Neural progenitor cell (in vitro differentiated cells): ENCODE results near the gene CUL1.

Experiments
- EZH2phosphoT487 ChIP-seq: fragments of 200-600 bp; sonication (generic); IDR thresholded peaks from 2 replicates; pipeline ENCODE4 v1.6.1; 2017; ENCODE audit warnings: antibody characterized with exemption
- TF ChIP-seq, protein P1 (sequence below): fragments of 200-600 bp; sonication (generic); IDR thresholded peaks from 2 replicates; pipeline ENCODE4 v1.5.1; 2017; ENCODE audit warnings: antibody characterized with exemption, mild to moderate bottlenecking

DNA sequence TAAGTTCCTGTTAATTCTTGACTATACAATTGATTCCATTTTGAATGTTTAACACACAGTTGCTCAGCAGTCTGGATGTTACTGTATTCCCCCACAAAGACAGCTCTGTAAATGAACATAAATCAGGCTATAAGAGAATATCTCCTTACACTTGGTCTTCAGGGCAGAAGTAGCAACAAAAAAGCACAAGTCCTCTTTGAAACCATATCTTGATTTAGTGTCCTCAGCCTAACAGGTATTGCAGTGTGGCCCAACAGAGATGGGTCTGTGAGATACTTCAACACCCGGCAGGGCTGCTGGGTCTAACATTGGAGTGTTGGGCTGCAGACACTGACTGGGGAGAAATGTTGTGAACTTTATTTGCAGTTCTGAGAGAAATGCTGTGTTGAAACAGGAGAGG, 75.8 kb downstream of the CUL1 start:
- no peak for TF ChIP-seq EZH2phosphoT487
- TF ChIP-seq, protein P1, sequence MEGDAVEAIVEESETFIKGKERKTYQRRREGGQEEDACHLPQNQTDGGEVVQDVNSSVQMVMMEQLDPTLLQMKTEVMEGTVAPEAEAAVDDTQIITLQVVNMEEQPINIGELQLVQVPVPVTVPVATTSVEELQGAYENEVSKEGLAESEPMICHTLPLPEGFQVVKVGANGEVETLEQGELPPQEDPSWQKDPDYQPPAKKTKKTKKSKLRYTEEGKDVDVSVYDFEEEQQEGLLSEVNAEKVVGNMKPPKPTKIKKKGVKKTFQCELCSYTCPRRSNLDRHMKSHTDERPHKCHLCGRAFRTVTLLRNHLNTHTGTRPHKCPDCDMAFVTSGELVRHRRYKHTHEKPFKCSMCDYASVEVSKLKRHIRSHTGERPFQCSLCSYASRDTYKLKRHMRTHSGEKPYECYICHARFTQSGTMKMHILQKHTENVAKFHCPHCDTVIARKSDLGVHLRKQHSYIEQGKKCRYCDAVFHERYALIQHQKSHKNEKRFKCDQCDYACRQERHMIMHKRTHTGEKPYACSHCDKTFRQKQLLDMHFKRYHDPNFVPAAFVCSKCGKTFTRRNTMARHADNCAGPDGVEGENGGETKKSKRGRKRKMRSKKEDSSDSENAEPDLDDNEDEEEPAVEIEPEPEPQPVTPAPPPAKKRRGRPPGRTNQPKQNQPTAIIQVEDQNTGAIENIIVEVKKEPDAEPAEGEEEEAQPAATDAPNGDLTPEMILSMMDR, result no peak
